IgD-negative memory B cell (primary cell): ENCODE data around the gene FAM237B. TPM values are rescaled to one million over a fixed set of nuclear protein-coding genes. Genes with fewer than 3 reads are reported as not detected.

Experiments used
- H3K27ac Mint-ChIP-seq, 3 donors: one replicate each; pipeline ENCODE4 v1.8.0; 2020 to 2022; ENCODE audit warnings: mild to moderate bottlenecking in 3 of 3, mixed read lengths in 3 of 3, moderate library complexity in 1 of 3
- H3K27me3 Mint-ChIP-seq: one replicate; pipeline ENCODE4 v1.8.0; 2021; ENCODE audit warnings: mixed read lengths
- H3K36me3 Mint-ChIP-seq: one replicate; pipeline ENCODE4 v1.8.0; 2020; ENCODE audit warnings: mild to moderate bottlenecking, mixed read lengths
- H3K4me1 Mint-ChIP-seq, 3 donors: one replicate each; pipeline ENCODE4 v1.8.0; 2020 to 2022; ENCODE audit warnings: mixed read lengths in 3 of 3, mild to moderate bottlenecking in 1 of 3
- H3K4me3 Mint-ChIP-seq, 4 donors: one replicate each; pipeline ENCODE4 v1.8.0; 2020 to 2022; ENCODE audit warnings: mild to moderate bottlenecking in 4 of 4, mixed read lengths in 4 of 4, moderate library complexity in 3 of 4
- H3K9me3 Mint-ChIP-seq, 3 donors: one replicate each; pipeline ENCODE4 v1.8.0; 2020 to 2021; ENCODE audit warnings: mixed read lengths in 3 of 3, mild to moderate bottlenecking in 1 of 3
- polyA plus RNA-seq: library from polyadenylated mRNA; unstranded; fragments of 300-500 nt; fragmentation: Illumina TruSeq; gene quantifications from one replicate; pipeline ENCODE4 v1.2.3, GENCODE V29; 2021

FAM237B gene
- polyA plus RNA-seq, 1 donor from 2014 or later = not detected

GRCh38 chr7:90269163-90269562 is 51.9 kb downstream of the FAM237B start:
- Mint-ChIP-seq H3K9me3 (no peaks in the 10 kb centered on the region), H3K4me3 (no peak overlapping the region), H3K27ac (no peak overlapping the region), H3K4me1 (no peaks in the 10 kb centered on the region), H3K36me3 (no peaks in the 10 kb centered on the region), H3K27me3 (no peaks in the 10 kb centered on the region)

- no peaks in the 10 kb centered on the region for H3K4me1 Mint-ChIP-seq
- no peaks in the 10 kb centered on the region for H3K27me3 Mint-ChIP-seq
- H3K4me3 Mint-ChIP-seq = no peak overlapping the region
- no peaks in the 10 kb centered on the region for H3K9me3 Mint-ChIP-seq
- H3K27ac Mint-ChIP-seq = no peak overlapping the region
- no peaks in the 10 kb centered on the region for H3K36me3 Mint-ChIP-seq
Observed at GRCh38 chr7:90267263-90267858, 53.7 kb downstream of the FAM237B start.

GRCh38 chr7:90266808-90267207 is 54.3 kb downstream of the FAM237B start:
- no peaks in the 10 kb centered on the region for H3K9me3 Mint-ChIP-seq

More at GRCh38 chr7:90266808-90267207, 54.3 kb downstream of the FAM237B start:
- H3K27ac Mint-ChIP-seq = no peak overlapping the region
- H3K4me1 Mint-ChIP-seq = no peaks in the 10 kb centered on the region
- no peak overlapping the region for H3K4me3 Mint-ChIP-seq
- H3K27me3 Mint-ChIP-seq = no peaks in the 10 kb centered on the region
- H3K36me3 Mint-ChIP-seq = no peaks in the 10 kb centered on the region

Other genes starting within 250 kb of the FAM237B start
- not detected for gene STEAP1, start 166.8 kb downstream of the FAM237B start, polyA plus RNA-seq
- gene STEAP2, start 109.6 kb downstream of the FAM237B start, polyA plus RNA-seq = not detected
- 0.54 TPM for gene CFAP69, start 76.1 kb downstream of the FAM237B start, polyA plus RNA-seq
- 35.7 TPM for gene GTPBP10, start 25.4 kb upstream of the FAM237B start, polyA plus RNA-seq
- 0.58 TPM for gene CLDN12, start 82.2 kb upstream of the FAM237B start, polyA plus RNA-seq
- not detected for gene PTTG1IP2, start 148.3 kb upstream of the FAM237B start, polyA plus RNA-seq